Activated B cell treated with CpG ODN at 0.5 μM for 24 hours (primary cell): Measurements from ENCODE around the gene DYRK3. TPM values are rescaled to one million over a fixed set of nuclear protein-coding genes. Genes with fewer than 3 reads are reported as not detected.

Experiments
- ATAC-seq: fragments of 200-7000 bp; cut with Tn5 transposase; one replicate; pipeline ENCODE4 v1.10.0; 2021; ENCODE audit warnings: low read depth, mild to moderate bottlenecking, moderate library complexity
- CTCF ChIA-PET: fragments of 350-600 bp; sonication (Branson Sonifier 250); formaldehyde crosslinking; loops from one replicate; lab custom pipeline; 2021; ENCODE audit warnings: antibody characterized with exemption; lab: Charles Lee
- POLR2A ChIA-PET: fragments of 350-600 bp; sonication (Branson Sonifier 250); formaldehyde crosslinking; loops from one replicate; lab custom pipeline; 2021; ENCODE audit warnings: antibody characterized with exemption; lab: Charles Lee
- DNase-seq: peaks from one replicate; pipeline ENCODE4 v3.0.0; 2022
- H3K27ac Mint-ChIP-seq: one replicate; pipeline ENCODE4 v1.8.0; 2020; ENCODE audit warnings: mixed read lengths
- H3K27me3 Mint-ChIP-seq: one replicate; pipeline ENCODE4 v1.8.0; 2021; ENCODE audit warnings: mixed read lengths
- H3K36me3 Mint-ChIP-seq: one replicate; pipeline ENCODE4 v1.8.0; 2021; ENCODE audit warnings: low read depth, mixed read lengths
- H3K4me1 Mint-ChIP-seq: one replicate; pipeline ENCODE4 v1.8.0; 2021; ENCODE audit warnings: mixed read lengths
- H3K4me3 Mint-ChIP-seq: one replicate; pipeline ENCODE4 v1.8.0; 2020; ENCODE audit warnings: mild to moderate bottlenecking, mixed read lengths
- H3K9me3 Mint-ChIP-seq: one replicate; pipeline ENCODE4 v1.8.0; 2020; ENCODE audit warnings: mixed read lengths
- CTCF ChIP-seq: fragments of 200-600 bp; IDR thresholded peaks from one replicate; pipeline ENCODE4 v1.8.0; 2022; ENCODE audit warnings: antibody characterized with exemption, mild to moderate bottlenecking
- intact Hi-C: fragments of 100-400 bp; cut with micrococcal nuclease; formaldehyde crosslinking; loops from one replicate; pipeline ENCODE4 v1.15.1; 2024
- total RNA-seq: library from RNA; stranded (reverse); gene quantifications from 2 replicates; pipeline ENCODE4 v1.2.3, GENCODE V29; 2022

DYRK3 gene
- total RNA-seq, 1 donor from 2014 or later = 0.33 TPM

GRCh38 chr1:206672011-206672688 lies 36.8 kb downstream of the DYRK3 start:
- Mint-ChIP-seq H3K27ac (no peak overlapping the region), H3K36me3 (no peaks in the 10 kb centered on the region), H3K4me1 (peaks cover 9% of the 10 kb centered on the region), H3K4me3 (no peak overlapping the region), H3K27me3 (peaks cover 17% of the 10 kb centered on the region), H3K9me3 (no peaks in the 10 kb centered on the region)
- DNase-seq (no peak), ATAC-seq (no peak)
- intact Hi-C loops = no loop called here
- TF ChIP-seq CTCF = no peak
- ChIA-PET POLR2A (interaction anchor here (0.5 to 1.2 kb wide), 4 partner anchors 11 to 922 kb away, joined by 3 to 10 read pairs (median 3); partner anchors contain the start of gene NUCKS1), CTCF (interaction anchor here (1.2 to 3.6 kb wide), 4 partner anchors 9 to 240 kb away, joined by 4 to 40 read pairs (median 6); no protein-coding TSS in a partner anchor)

- Mint-ChIP-seq H3K27me3 (peaks cover 12% of the 10 kb centered on the region), H3K27ac (no peak overlapping the region), H3K4me1 (peaks cover 9% of the 10 kb centered on the region), H3K36me3 (no peaks in the 10 kb centered on the region), H3K4me3 (no peak overlapping the region), H3K9me3 (no peaks in the 10 kb centered on the region)
- ChIA-PET CTCF (interaction anchor here (0.5 to 3.6 kb wide), 6 partner anchors 10 to 266 kb away, joined by 3 to 40 read pairs (median 4); no protein-coding TSS in a partner anchor), POLR2A (interaction anchor here (0.8 to 1.8 kb wide), 4 partner anchors 9 to 38 kb away, joined by 3 to 5 read pairs (median 3); partner anchors contain the start of gene DYRK3)
- DNase-seq (no peak), ATAC-seq (peak; percentile 48)
- intact Hi-C loops = no loop called here
- TF ChIP-seq CTCF = no peak
Measured at GRCh38 chr1:206672844-206673758, 37.8 kb downstream of the DYRK3 start.

- peaks cover 8% of the 10 kb centered on the region for H3K27me3 Mint-ChIP-seq
Measured at GRCh38 chr1:206674236-206674635, 38.9 kb downstream of the DYRK3 start.

DNA sequence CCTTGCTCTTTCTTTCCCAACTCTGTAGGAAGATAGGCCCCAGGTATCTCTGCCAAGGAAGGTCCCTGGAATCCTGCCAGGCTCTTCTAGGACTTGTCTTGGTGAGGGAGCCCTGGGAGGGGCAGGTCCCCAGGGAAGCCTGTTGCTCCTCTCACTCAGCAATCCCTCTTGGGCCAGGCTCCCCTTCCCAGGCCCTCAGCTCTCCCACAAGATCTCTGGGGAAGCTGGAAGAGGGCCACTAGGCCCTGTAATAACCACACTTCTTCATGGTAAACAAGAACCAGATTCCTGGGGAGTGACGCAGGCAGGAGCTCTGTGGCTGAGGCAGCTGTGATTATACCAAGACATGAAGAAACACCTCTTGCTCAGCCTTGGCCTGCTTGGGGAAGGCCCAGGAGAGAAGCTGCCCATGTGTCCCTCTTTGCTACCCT lies 39.4 kb downstream of the DYRK3 start:
- Mint-ChIP-seq H3K4me3 (no peak overlapping the region), H3K27me3 (peaks cover 5% of the 10 kb centered on the region), H3K9me3 (no peaks in the 10 kb centered on the region), H3K36me3 (no peaks in the 10 kb centered on the region), H3K27ac (peak overlapping the region; percentile 73), H3K4me1 (peaks cover 24% of the 10 kb centered on the region)
- POLR2A ChIA-PET = interaction anchor here (1.8 kb wide), 1 partner anchor 39 kb away, joined by 5 read pairs; the partner anchor contains the start of gene DYRK3
- intact Hi-C loops = loop anchor here (5.0 kb wide), 2 partner anchors 202 to 622 kb away; partner anchors contain the start of genes IKBKE and RHEX
- DNase-seq (no peak), ATAC-seq (no peak)
- TF ChIP-seq CTCF = no peak
- CTCF ChIA-PET = interaction anchor here (1.5 to 3.6 kb wide), 3 partner anchors 11 to 60 kb away, joined by 3 to 40 read pairs (median 5); no protein-coding TSS in a partner anchor

More at GRCh38 chr1:206674236-206674635, 38.9 kb downstream of the DYRK3 start:
- H3K36me3 Mint-ChIP-seq = no peaks in the 10 kb centered on the region
- peaks cover 19% of the 10 kb centered on the region for H3K4me1 Mint-ChIP-seq
- ChIA-PET POLR2A (interaction anchor here (0.6 to 1.8 kb wide), 4 partner anchors 10 to 65 kb away, joined by 3 to 5 read pairs (median 3); partner anchors contain the start of gene DYRK3), CTCF (interaction anchor here (1.0 to 3.6 kb wide), 5 partner anchors 11 to 60 kb away, joined by 3 to 40 read pairs (median 5); no protein-coding TSS in a partner anchor)
- intact Hi-C loops = no loop called here
- no peak for ATAC-seq
- DNase-seq = no peak
- no peaks in the 10 kb centered on the region for H3K9me3 Mint-ChIP-seq
- H3K4me3 Mint-ChIP-seq = no peak overlapping the region
- TF ChIP-seq CTCF = no peak
- H3K27ac Mint-ChIP-seq = no peak overlapping the region
